GM19023 (cell line): ENCODE measurements around the gene CTNNA1.
"Not testable (repeated sequence)": the region's sequence is repeated elsewhere in the genome, so short reads cannot be mapped to it uniquely, and the experiment has no call there.

Experiments used
- ATAC-seq: cut with Tn5 transposase; IDR thresholded peaks from one replicate; pipeline ENCODE4 v1.9.1; 2021; ENCODE audit warnings: mild to moderate bottlenecking, moderate library complexity; ENCODE audit not compliant: unreplicated experiment

CTNNA1 gene

GRCh38 chr5:138724470-138725146 lies 28.6 kb upstream of the CTNNA1 start:
- no peak for ATAC-seq

- ATAC-seq: no peak
Observed at GRCh38 chr5:138725153-138725817, 27.9 kb upstream of the CTNNA1 start.

- ATAC-seq: no peak
Observed at GRCh38 chr5:138725818-138726416, 27.3 kb upstream of the CTNNA1 start.

- ATAC-seq: no peak
Observed at GRCh38 chr5:138726848-138727247, 26.4 kb upstream of the CTNNA1 start.

- ATAC-seq: not testable (repeated sequence)
Observed at GRCh38 chr5:138730496-138730895, 22.7 kb upstream of the CTNNA1 start.

- ATAC-seq: no peak
Observed at GRCh38 chr5:138732466-138732865, 20.8 kb upstream of the CTNNA1 start.

GRCh38 chr5:138732933-138733332 lies 20.3 kb upstream of the CTNNA1 start:
- ATAC-seq: no peak

GRCh38 chr5:138733509-138733908 lies 19.7 kb upstream of the CTNNA1 start:
- no peak for ATAC-seq

GRCh38 chr5:138736293-138736692 lies 16.9 kb upstream of the CTNNA1 start:
- no peak for ATAC-seq

- no peak for ATAC-seq
Observed at GRCh38 chr5:138737494-138738265, 15.5 kb upstream of the CTNNA1 start.

GRCh38 chr5:138738399-138738798 lies 14.8 kb upstream of the CTNNA1 start:
- ATAC-seq: no peak

GRCh38 chr5:138739938-138740337 lies 13.3 kb upstream of the CTNNA1 start:
- no peak for ATAC-seq

- no peak for ATAC-seq
Observed at GRCh38 chr5:138743484-138743883, 9.7 kb upstream of the CTNNA1 start.

GRCh38 chr5:138745268-138745667 lies 8.0 kb upstream of the CTNNA1 start:
- no peak for ATAC-seq

- ATAC-seq: no peak
Observed at GRCh38 chr5:138748630-138749081, 4.6 kb upstream of the CTNNA1 start.

GRCh38 chr5:138751344-138751743 lies 1.9 kb upstream of the CTNNA1 start:
- not testable (repeated sequence) for ATAC-seq

- ATAC-seq: no peak
Observed at GRCh38 chr5:138752341-138752950, 779 bp upstream of the CTNNA1 start.

- no peak for ATAC-seq
Observed at GRCh38 chr5:138753794-138754698, 821 bp downstream of the CTNNA1 start.

GRCh38 chr5:138754699-138755057 lies 1.5 kb downstream of the CTNNA1 start:
- ATAC-seq: no peak
